H1 (cell line): Measurements from ENCODE around the gene CACNA1C. TPM values are rescaled to one million over a fixed set of nuclear protein-coding genes. Genes with fewer than 3 reads are reported as not detected.

Experiments
- CTCF ChIA-PET: fragments of 300-600 bp; sonication (Branson Sonifier 250); formaldehyde crosslinking; loops from one replicate; lab custom pipeline; 2021; ENCODE audit not compliant: partially characterized antibody; lab: Charles Lee
- POLR2A ChIA-PET: fragments of 300-600 bp; sonication (Branson Sonifier 250); formaldehyde crosslinking; loops from one replicate; lab custom pipeline; 2021; ENCODE audit warnings: inconsistent platforms; ENCODE audit not compliant: partially characterized antibody; lab: Charles Lee
- DNase-seq, 2 experiments: peaks; one replicate each; pipeline versions ENCODE4 v3.0.0 to v3.0.0-alpha.2; 2010 to 2022; ENCODE audit warnings: low spot score in 2 of 2, low read depth in 1 of 2, mixed read lengths in 1 of 2
- FAIRE-seq: peaks from 2 replicates; lab custom pipeline; 2011; peaks lifted over from hg19 to GRCh38; lab: Jason Lieb, UNC
- H2AFZ ChIP-seq: 2 replicates; pipeline ENCODE4 v1.8.1; 2012; ENCODE audit warnings: low read length, inconsistent platforms
- H2AK5ac ChIP-seq: 2 replicates; pipeline ENCODE4 v1.6.1; 2013; ENCODE audit warnings: low read depth, low read length
- H2BK120ac ChIP-seq: replicated peaks from 2 replicates; pipeline ENCODE3; 2013; ENCODE audit warnings: low read depth, low read length, inconsistent platforms
- H2BK12ac ChIP-seq: 2 replicates; pipeline ENCODE4 v1.6.1; 2013; ENCODE audit warnings: low read depth, low read length
- H2BK15ac ChIP-seq: 2 replicates; pipeline ENCODE4 v1.6.1; 2013; ENCODE audit warnings: low read length
- H2BK20ac ChIP-seq: 2 replicates; pipeline ENCODE4 v1.6.1; 2013; ENCODE audit warnings: low read length
- H2BK5ac ChIP-seq: 2 replicates; pipeline ENCODE4 v1.6.1; 2013; ENCODE audit warnings: low read depth, low read length
- H3K14ac ChIP-seq: 2 replicates; pipeline ENCODE4 v1.6.1; 2013; ENCODE audit warnings: inconsistent platforms; ENCODE audit not compliant: insufficient read length
- H3K18ac ChIP-seq: 2 replicates; pipeline ENCODE4 v1.6.1; 2013; ENCODE audit warnings: low read length; ENCODE audit errors: extremely low read depth
- H3K23ac ChIP-seq: 2 replicates; pipeline ENCODE4 v1.6.1; 2013; ENCODE audit warnings: inconsistent platforms; ENCODE audit not compliant: insufficient read length
- H3K23me2 ChIP-seq: 2 replicates; pipeline ENCODE4 v1.6.1; 2013; ENCODE audit warnings: low read depth, low read length
- H3K27ac ChIP-seq: 2 replicates; pipeline ENCODE4 v1.6.1; 2011; ENCODE audit warnings: low read depth, low read length, inconsistent platforms
- H3K27me3 ChIP-seq, 4 experiments: replicated peaks in 1 of 4; 1 replicate in 1 of 4; 2 replicates in 3 of 4; pipeline versions ENCODE4 v1.6.1 to v1.8.1; 2011 to 2013; ENCODE audit warnings: low read length in 3 of 4, mild to moderate bottlenecking in 3 of 4, inconsistent platforms in 2 of 4, mixed read lengths in 2 of 4, moderate library complexity in 1 of 4; ENCODE audit not compliant: control insufficient read depth in 3 of 4, insufficient read depth in 3 of 4; ENCODE audit errors: extremely low read depth in 1 of 4
- H3K36me3 ChIP-seq, 4 experiments: 2 replicates each; pipeline versions ENCODE4 v1.6.1 to v1.8.1; 2011 to 2013; ENCODE audit warnings: mild to moderate bottlenecking in 4 of 4, low read length in 3 of 4, moderate library complexity in 2 of 4, control low read depth in 1 of 4, inconsistent platforms in 1 of 4; ENCODE audit not compliant: insufficient read depth in 4 of 4, control insufficient read depth in 2 of 4
- H3K4ac ChIP-seq: replicated peaks from 2 replicates; pipeline ENCODE3; 2013; ENCODE audit warnings: low read length, low read depth, mixed read lengths, inconsistent platforms; ENCODE audit not compliant: insufficient read length
- H3K4me1 ChIP-seq, 4 experiments: replicated peaks in 1 of 4; 1 replicate in 1 of 4; 2 replicates in 3 of 4; pipeline versions ENCODE4 v1.6.1 to v1.8.1; 2011 to 2013; ENCODE audit warnings: low read length in 3 of 4, inconsistent platforms in 2 of 4, mixed read lengths in 1 of 4; ENCODE audit not compliant: insufficient read depth in 4 of 4, control insufficient read depth in 3 of 4
- H3K4me2 ChIP-seq, 2 experiments: 2 replicates each; pipeline versions ENCODE4 v1.6.1 to v1.8.1; 2011 to 2013; ENCODE audit warnings: low read depth in 2 of 2, low read length in 2 of 2, control low read depth in 1 of 2, inconsistent platforms in 1 of 2, mild to moderate bottlenecking in 1 of 2; ENCODE audit not compliant: insufficient read depth in 1 of 2
- H3K4me3 ChIP-seq, 4 experiments: fragments of 200-600, 300-600 bp in 1 of 4; sonication (generic), shearing (Covaris generic), sonication (Bioruptor Twin) in 1 of 4; 2 replicates each; pipeline versions ENCODE4 v1.5.1 to v1.8.1; 2011 to 2016; ENCODE audit warnings: low read length in 4 of 4, low read depth in 3 of 4, control low read depth in 2 of 4, inconsistent platforms in 2 of 4, mild to moderate bottlenecking in 2 of 4, mixed read lengths in 1 of 4, moderate library complexity in 1 of 4; ENCODE audit not compliant: insufficient read depth in 2 of 4; ENCODE audit errors: extremely low read depth in 1 of 4
- H3K56ac ChIP-seq: replicated peaks from 2 replicates; pipeline ENCODE3; 2013; ENCODE audit warnings: low read depth, mild to moderate bottlenecking, mixed read lengths, low read length, inconsistent platforms; ENCODE audit not compliant: insufficient read length
- H3K79me1 ChIP-seq: 2 replicates; pipeline ENCODE4 v1.6.1; 2013; ENCODE audit warnings: low read depth, low read length, control low read depth
- H3K79me2 ChIP-seq, 2 experiments: 2 replicates each; pipeline versions ENCODE4 v1.6.1 to v1.8.1; 2012 to 2013; ENCODE audit warnings: low read length in 2 of 2, mild to moderate bottlenecking in 2 of 2, inconsistent platforms in 1 of 2; ENCODE audit not compliant: insufficient read depth in 2 of 2, control insufficient read depth in 1 of 2
- H3K9ac ChIP-seq, 4 experiments: replicated peaks in 1 of 4; 1 replicate in 1 of 4; 2 replicates in 3 of 4; pipeline versions ENCODE4 v1.6.1 to v1.8.1; 2011 to 2013; ENCODE audit warnings: low read depth in 3 of 4, low read length in 3 of 4, control low read depth in 2 of 4, mild to moderate bottlenecking in 2 of 4, moderate library complexity in 2 of 4, inconsistent platforms in 1 of 4; ENCODE audit errors: extremely low read depth in 1 of 4
- H3K9me3 ChIP-seq, 2 experiments: 2 replicates each; pipeline versions ENCODE4 v1.6.1 to v1.8.1; 2012 to 2013; ENCODE audit warnings: mild to moderate bottlenecking in 2 of 2, moderate library complexity in 2 of 2, control low read depth in 1 of 2, inconsistent platforms in 1 of 2, low read depth in 1 of 2, low read length in 1 of 2, mixed read lengths in 1 of 2; ENCODE audit not compliant: insufficient read depth in 2 of 2
- H4K20me1 ChIP-seq, 2 experiments: replicated peaks in 1 of 2; 2 replicates each; pipeline versions ENCODE3 to v1.8.1; 2011 to 2013; ENCODE audit warnings: inconsistent platforms in 2 of 2, low read length in 2 of 2, mild to moderate bottlenecking in 1 of 2; ENCODE audit not compliant: insufficient read depth in 2 of 2, control insufficient read depth in 1 of 2
- H4K5ac ChIP-seq: 2 replicates; pipeline ENCODE4 v1.6.1; 2013; ENCODE audit warnings: low read length, low read depth, mixed read lengths, inconsistent platforms; ENCODE audit not compliant: insufficient read length
- H4K8ac ChIP-seq: 2 replicates; pipeline ENCODE4 v1.8.0; 2013; ENCODE audit warnings: mild to moderate bottlenecking, moderate library complexity, low read length, inconsistent platforms; ENCODE audit not compliant: insufficient read depth; ENCODE audit errors: extremely low read depth
- H4K91ac ChIP-seq: replicated peaks from 2 replicates; pipeline ENCODE3; 2013; ENCODE audit warnings: low read length, mixed read lengths, inconsistent platforms; ENCODE audit not compliant: insufficient read length
- BRCA1 ChIP-seq: IDR thresholded peaks from 2 replicates; pipeline ENCODE4 v1.6.1; 2012; ENCODE audit warnings: low read depth, low read length, improper control_type of control experiment
- POU5F1 ChIP-seq: IDR thresholded peaks from 2 replicates; pipeline ENCODE4 v1.6.1; 2011; ENCODE audit warnings: low read depth, mild to moderate bottlenecking, low read length, moderate library complexity
- SIX5 ChIP-seq: IDR thresholded peaks from 2 replicates; pipeline ENCODE4 v1.6.1; 2011; ENCODE audit warnings: mild to moderate bottlenecking, low read depth, low read length
- WGBS, 2 experiments: shearing (Covaris generic) in 1 of 2; methylation state at CpG; one replicate each; pipeline versions ENCODE4 v1.1.6 to v1.1.7; 2013 to 2015; ENCODE audit warnings: low lambda C conversion rate in 2 of 2, mixed read lengths in 2 of 2, inconsistent platforms in 1 of 2, low coverage in 1 of 2, missing lambda C conversion rate in 1 of 2; ENCODE audit not compliant: insufficient replicate concordance in 2 of 2, insufficient coverage in 1 of 2, insufficient read length in 1 of 2; ENCODE audit errors: extremely low coverage in 1 of 2, missing lambda C conversion rate in 1 of 2; 5-methylcytosine and 5-hydroxymethylcytosine counted together
- polyA plus RNA-seq, 7 experiments: library from polyadenylated mRNA; depleted of rRNA in 3 of 7; stranded (reverse) in 5 of 7; unstranded in 2 of 7; fragments of >200 nt in 5 of 7; fragments of 200-250 nt in 2 of 7; gene quantifications; 1 replicate in 5 of 7; 2 replicates in 1 of 7; 4 replicates in 1 of 7; pipeline versions ENCODE4 v1.2.1 to v1.2.3, GENCODE V29; 2011 to 2013; ENCODE audit warnings: missing spikeins in 2 of 7, mixed read lengths in 2 of 7
- total RNA-seq: library from RNA; stranded (reverse); fragmentation: NEBNext Ultra II Directional; extraction: Animal tissue kit (Norgen Biotek cat#: 25700); gene quantifications from 2 replicates; pipeline ENCODE4 v1.2.1, GENCODE V29; 2021

Gene CACNA1C
- total and polyA plus RNA-seq, 2 of the 8 experiments (the other 6 are each of a cell fraction or from before 2014, with no cell fraction given) = 1.3 TPM

GRCh38 chr12:2520722-2521246 is 468.0 kb downstream of the CACNA1C start:
- no peak overlapping the region for H2BK120ac ChIP-seq
- H3K4ac ChIP-seq = no peak overlapping the region
- no peak overlapping the region for H3K14ac ChIP-seq
- H2BK5ac ChIP-seq = no peak overlapping the region
- H4K20me1 ChIP-seq = no peaks in the 10 kb centered on the region
- no peak for DNase-seq
- H4K91ac ChIP-seq = no peak overlapping the region
- no peak overlapping the region for H4K8ac ChIP-seq
- 86% methylated on average over 5 of the region's 5 CpGs; no CpG with 5 or more reads in 1 of the 2 experiments for WGBS, 2 experiments
- no peak overlapping the region for H3K18ac ChIP-seq
- H3K79me2 ChIP-seq = no peaks in the 10 kb centered on the region
- no peak overlapping the region for H2AK5ac ChIP-seq
- H3K4me3 ChIP-seq = no peak overlapping the region
- H3K56ac ChIP-seq = no peak overlapping the region
- H4K5ac ChIP-seq = no peak overlapping the region
- ChIA-PET POLR2A (no interaction called here), CTCF (interaction anchor here (1.4 kb wide), 1 partner anchor 126 kb away, joined by 5 read pairs; no protein-coding TSS in a partner anchor)
- H3K9ac ChIP-seq = no peak overlapping the region
- no peaks in the 10 kb centered on the region for H3K27me3 ChIP-seq
- H2BK12ac ChIP-seq = no peak overlapping the region
- no peak overlapping the region for H2BK15ac ChIP-seq
- H3K9me3 ChIP-seq = no peaks in the 10 kb centered on the region
- H3K23ac ChIP-seq = no peak overlapping the region
- H2AFZ ChIP-seq = no peak overlapping the region
- no peak overlapping the region for H3K27ac ChIP-seq
- FAIRE-seq = no peak
- H2BK20ac ChIP-seq = no peak overlapping the region
- no peaks in the 10 kb centered on the region for H3K23me2 ChIP-seq
- H3K36me3 ChIP-seq = no peaks in the 10 kb centered on the region
- no peaks in the 10 kb centered on the region for H3K79me1 ChIP-seq
- no peak overlapping the region for H3K4me2 ChIP-seq
- H3K4me1 ChIP-seq = no peaks in the 10 kb centered on the region
- no peak for TF ChIP-seq SIX5
- no peak for TF ChIP-seq POU5F1
- TF ChIP-seq BRCA1 = no peak
